Measurements from ENCODE around the gene STARD7.
"Not testable (repeated sequence)": the region's sequence is repeated elsewhere in the genome, so short reads cannot be mapped to it uniquely, and the experiment has no call there.

Gene STARD7

GRCh38 chr2:96146153-96146880, 62.3 kb downstream of the STARD7 start:
- no peak for DNase-seq

GRCh38 chr2:96145848-96146152, 62.8 kb downstream of the STARD7 start:
- DNase-seq = no peak

- no peak for DNase-seq
These were observed 63.4 kb downstream of the STARD7 start, which contains the start of gene DUSP2 for GRCh38 chr2:96145036-96145847. Gene DUSP2 (minus strand): TSS chr2:96145440. CDS start chr2:96145354, 86 bp downstream.

- DNase-seq = no peak
These were observed 64.1 kb downstream of the STARD7 start for GRCh38 chr2:96144481-96145035.

- no peak for DNase-seq
These were observed 64.7 kb downstream of the STARD7 start for GRCh38 chr2:96143848-96144480.

- no peak for DNase-seq
These were observed 65.3 kb downstream of the STARD7 start for GRCh38 chr2:96143231-96143847.

- DNase-seq = no peak
These were observed 66.2 kb downstream of the STARD7 start for GRCh38 chr2:96142217-96143113.

- not testable (repeated sequence) for DNase-seq
These were observed 67.0 kb downstream of the STARD7 start for GRCh38 chr2:96141624-96141967.

- no peak for DNase-seq
These were observed 67.5 kb downstream of the STARD7 start for GRCh38 chr2:96140941-96141623.

- no peak for DNase-seq
These were observed 69.4 kb downstream of the STARD7 start for GRCh38 chr2:96139181-96139758.

- DNase-seq = peak; percentile 40
These were observed 70.2 kb downstream of the STARD7 start, which contains the start of gene ASTL for GRCh38 chr2:96138179-96139145. Gene ASTL (minus strand): TSS chr2:96138502. CDS start chr2:96138436, 66 bp downstream.

GRCh38 chr2:96137321-96138178, 71.1 kb downstream of the STARD7 start:
- DNase-seq = no peak

GRCh38 chr2:96136129-96136720, 72.4 kb downstream of the STARD7 start:
- DNase-seq = no peak

GRCh38 chr2:96135621-96136020, 73.0 kb downstream of the STARD7 start:
- DNase-seq = no peak

- DNase-seq = no peak
These were observed 73.5 kb downstream of the STARD7 start for GRCh38 chr2:96135171-96135570.

All from NCI-H748 treated with DMSO at 0.1 percent for 48 hours (cell line).